ENCODE data around the gene LY6G6D.

Gene LY6G6D

GRCh38 chr6:31693535-31693934 is 21.6 kb upstream of the LY6G6D start:
- Histone ChIP-seq H3K36me3 (peaks cover 57 to 98% (median 84%) of the 10 kb centered on the region in 3 donors), H3K9me3 (no peaks in the 10 kb centered on the region), H3K27me3 (no peaks in the 10 kb centered on the region), H3K4me1 (no peaks in the 10 kb centered on the region), H3K4me3 (no peak overlapping the region), H3K27ac (no peak overlapping the region)
- no peak for TF ChIP-seq CTCF (IDR thresholded peaks at IDR 0.05)
- intact Hi-C loops (cut with DNase I; ENCODE audit: low total_unique reads) = no loop called here
- no peak for DNase-seq

DNA sequence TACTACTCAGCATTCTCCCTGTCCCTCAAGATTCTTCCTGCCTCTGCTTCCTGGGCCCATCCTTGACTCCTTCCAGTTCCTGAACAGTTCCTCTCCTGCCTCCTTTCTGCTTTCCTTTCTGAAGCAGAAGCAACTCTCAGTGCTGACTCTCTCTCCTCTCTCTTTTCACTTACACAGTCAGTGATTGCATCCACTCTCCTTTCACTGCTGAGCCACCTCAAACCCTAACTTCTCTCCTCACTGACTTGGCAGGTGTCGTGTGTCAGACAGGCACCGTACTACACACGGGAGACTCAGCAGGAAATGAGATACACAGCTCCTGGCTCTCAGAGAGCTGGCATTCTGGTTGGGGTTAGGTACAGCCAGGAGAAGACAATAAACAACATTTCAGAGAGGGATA is 17.6 kb upstream of the LY6G6D start:
- no peaks in the 10 kb centered on the region for H3K27me3 ChIP-seq
- H3K4me3 ChIP-seq = no peak overlapping the region
- no peak for TF ChIP-seq CTCF (IDR thresholded peaks at IDR 0.05)
- H3K4me1 ChIP-seq = peaks cover 0 to 21% (median 17%) of the 10 kb centered on the region in 4 donors
- no peaks in the 10 kb centered on the region for H3K9me3 ChIP-seq
- intact Hi-C loops (cut with DNase I; ENCODE audit: low total_unique reads) = no loop called here
- peaks cover 25 to 75% (median 47%) of the 10 kb centered on the region in 3 donors for H3K36me3 ChIP-seq
- no peak overlapping the region for H3K27ac ChIP-seq
- no peak for DNase-seq

DNA sequence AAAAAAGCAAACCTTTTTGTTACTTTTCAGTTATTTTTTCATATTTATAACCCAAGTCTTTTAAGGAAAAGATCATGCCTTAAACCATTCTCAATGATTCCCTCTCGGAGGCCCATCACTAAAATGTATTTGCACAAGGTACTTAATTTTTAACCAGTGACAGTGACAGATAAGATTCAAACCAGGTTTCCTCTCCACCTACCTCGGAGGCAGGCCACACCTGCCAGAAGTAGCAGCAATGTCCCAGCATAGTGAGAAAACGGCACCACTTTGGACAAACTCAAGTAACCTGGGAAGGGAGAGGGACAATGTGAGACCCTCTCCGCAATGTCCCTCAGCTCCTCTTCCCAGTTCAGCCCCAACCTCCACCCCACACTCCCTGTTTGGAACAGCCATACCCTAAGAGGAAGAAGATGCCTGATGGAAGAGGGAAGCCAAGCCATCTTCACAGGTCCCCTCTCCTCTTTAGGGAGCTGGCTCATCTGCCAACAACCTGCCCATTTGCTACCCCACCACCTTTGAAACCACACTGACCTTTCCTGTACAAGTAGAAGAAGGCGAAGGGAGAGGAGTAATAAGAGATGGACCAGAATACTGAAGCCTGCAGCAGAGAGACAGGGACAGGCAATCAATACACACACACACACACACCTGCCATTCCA is 14.3 kb upstream of the LY6G6D start:
- no peaks in the 10 kb centered on the region for H3K9me3 ChIP-seq
- H3K27me3 ChIP-seq = no peaks in the 10 kb centered on the region
- no peak for TF ChIP-seq CTCF (IDR thresholded peaks at IDR 0.05)
- H3K27ac ChIP-seq = no peak overlapping the region
- H3K36me3 ChIP-seq = peaks cover 12 to 42% (median 14%) of the 10 kb centered on the region in 3 donors
- intact Hi-C loops (cut with DNase I; ENCODE audit: low total_unique reads) = loop anchor here (5.0 kb wide), 1 partner anchor 36 kb away; the partner anchor contains the start of gene CLIC1
- peaks cover 6 to 27% (median 23%) of the 10 kb centered on the region in 4 donors for H3K4me1 ChIP-seq
- no peak overlapping the region for H3K4me3 ChIP-seq
- no peak for DNase-seq

DNA sequence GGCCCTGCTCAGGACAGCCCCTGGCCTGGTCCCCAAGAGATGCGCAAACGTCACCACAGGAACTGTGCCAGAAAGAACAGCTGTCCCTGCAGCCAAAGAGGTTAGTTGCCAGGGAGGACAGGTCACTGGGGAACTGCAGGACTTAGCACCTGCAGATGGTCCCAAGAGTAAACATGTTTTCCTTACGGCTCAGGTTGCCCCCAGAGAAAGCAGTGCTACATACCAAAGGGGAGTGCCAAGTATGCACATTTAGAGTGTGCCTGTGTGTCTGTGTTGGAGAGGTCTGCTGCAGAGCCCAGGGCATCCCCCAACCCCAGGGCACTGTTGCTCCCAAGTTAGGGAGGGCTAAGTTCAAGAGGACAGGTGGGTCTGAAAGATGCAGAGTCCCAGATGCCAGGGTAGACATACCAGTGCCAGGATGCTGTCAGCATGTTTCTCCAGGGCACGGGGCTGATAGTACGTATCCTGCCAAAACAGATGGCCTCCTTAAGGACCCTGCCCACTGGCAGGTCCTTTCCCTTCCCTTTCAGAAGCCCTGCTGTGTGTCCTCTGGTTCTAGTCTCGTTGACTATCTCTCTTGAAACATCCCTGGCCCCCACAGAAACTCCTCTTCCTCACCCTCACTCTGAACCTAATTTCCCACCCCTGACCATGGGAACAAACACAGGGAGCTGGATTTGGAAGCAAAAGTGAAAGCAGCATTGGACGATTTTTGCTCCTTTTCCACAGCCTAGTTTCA is 13.3 kb upstream of the LY6G6D start:
- TF ChIP-seq CTCF (IDR thresholded peaks at IDR 0.05) = no peak
- DNase-seq = no peak
- H3K4me1 ChIP-seq = peaks cover 6 to 27% (median 23%) of the 10 kb centered on the region in 4 donors
- peak overlapping the region; percentile 79 to 95 for H3K4me3 ChIP-seq
- H3K27me3 ChIP-seq = no peaks in the 10 kb centered on the region
- H3K36me3 ChIP-seq = peaks cover 3 to 32% (median 4%) of the 10 kb centered on the region in 3 donors
- H3K27ac ChIP-seq = peak overlapping the region; percentile 94 to 99
- intact Hi-C loops (cut with DNase I; ENCODE audit: low total_unique reads) = loop anchor here (5.0 kb wide), 1 partner anchor 35 kb away; the partner anchor contains the start of gene CLIC1
- H3K9me3 ChIP-seq = no peaks in the 10 kb centered on the region

- H3K9me3 ChIP-seq = no peaks in the 10 kb centered on the region
- no peaks in the 10 kb centered on the region for H3K27me3 ChIP-seq
- intact Hi-C loops (cut with DNase I; ENCODE audit: low total_unique reads) = loop anchor here (5.0 kb wide), 1 partner anchor 35 kb away; the partner anchor contains the start of gene CLIC1
- peak overlapping the region; percentile 94 to 99 for H3K27ac ChIP-seq
- H3K4me3 ChIP-seq = peak overlapping the region; percentile 79 to 95
- peaks cover 0 to 27% (median 4%) of the 10 kb centered on the region in 3 donors for H3K36me3 ChIP-seq
- TF ChIP-seq CTCF (IDR thresholded peaks at IDR 0.05) = no peak
- DNase-seq = no peak
- H3K4me1 ChIP-seq = peaks cover 6 to 27% (median 23%) of the 10 kb centered on the region in 4 donors
Observed at GRCh38 chr6:31702405-31702818, 12.7 kb upstream of the LY6G6D start.
